Osteoblast (primary cell): ENCODE data around the gene MCCD1. TPM values are rescaled to one million over a fixed set of nuclear protein-coding genes. Genes with fewer than 3 reads are reported as not detected.
"Not testable (repeated sequence)": the region's sequence is repeated elsewhere in the genome, so short reads cannot be mapped to it uniquely, and the experiment has no call there.

ENCODE experiments used
- DNase-seq: peaks from one replicate; pipeline ENCODE4 v3.0.0; 2011; ENCODE audit warnings: low spot score, mixed read lengths; ENCODE audit not compliant: insufficient read length; ENCODE audit errors: missing footprints
- H2AFZ ChIP-seq: 2 replicates; pipeline ENCODE4 v1.6.0; 2011; ENCODE audit warnings: mild to moderate bottlenecking, low read length
- H3K27ac ChIP-seq: 2 replicates; pipeline ENCODE4 v1.5.1; 2011; ENCODE audit warnings: mild to moderate bottlenecking, low read depth, low read length, moderate library complexity
- H3K27me3 ChIP-seq: 2 replicates; pipeline ENCODE4 v1.6.0; 2012; ENCODE audit warnings: mild to moderate bottlenecking, control low read depth, inconsistent platforms, low read length, moderate library complexity; ENCODE audit not compliant: insufficient read depth
- H3K36me3 ChIP-seq: 2 replicates; pipeline ENCODE4 v1.5.1; 2011; ENCODE audit warnings: mild to moderate bottlenecking, low read length, control low read depth, moderate library complexity; ENCODE audit not compliant: insufficient read depth
- H3K4me1 ChIP-seq: 2 replicates; pipeline ENCODE4 v1.5.1; 2011; ENCODE audit warnings: mild to moderate bottlenecking, low read length, control low read depth, moderate library complexity; ENCODE audit not compliant: insufficient read depth
- H3K4me2 ChIP-seq: 2 replicates; pipeline ENCODE4 v1.6.0; 2011; ENCODE audit warnings: mild to moderate bottlenecking, low read length; ENCODE audit not compliant: insufficient read depth
- H3K4me3 ChIP-seq: fragments of 200-600 bp; sonication (generic); 3 replicates; pipeline ENCODE4 v1.5.1; 2012; ENCODE audit warnings: mild to moderate bottlenecking, low read length, inconsistent platforms; ENCODE audit not compliant: insufficient read depth
- H3K79me2 ChIP-seq: 2 replicates; pipeline ENCODE4 v1.6.0; 2012; ENCODE audit warnings: mild to moderate bottlenecking, low read length, control low read depth, inconsistent platforms; ENCODE audit not compliant: insufficient read depth
- H3K9me3 ChIP-seq: 2 replicates; pipeline ENCODE4 v1.5.1; 2011; ENCODE audit warnings: low read depth, low read length, control low read depth
- H4K20me1 ChIP-seq: 2 replicates; pipeline ENCODE4 v1.6.0; 2012; ENCODE audit warnings: mild to moderate bottlenecking, low read length, control low read depth; ENCODE audit not compliant: insufficient read depth
- CTCF ChIP-seq: IDR thresholded peaks from 2 replicates; pipeline ENCODE4 v1.5.1; 2011; ENCODE audit warnings: mild to moderate bottlenecking, low read depth, low read length, moderate library complexity; ENCODE audit errors: extremely low read depth
- total RNA-seq: library from RNA; depleted of rRNA; stranded (reverse); fragments of >200 nt; gene quantifications from 2 replicates; pipeline ENCODE4 v1.2.3, GENCODE V29; 2012

Gene MCCD1
- total RNA-seq, 1 donor, result not detected

- peaks cover 25% of the 10 kb centered on the region for H3K79me2 ChIP-seq
- H4K20me1 ChIP-seq, result no peaks in the 10 kb centered on the region
- TF ChIP-seq CTCF, result no peak
- H3K27ac ChIP-seq, result peak overlapping the region; percentile 87
- H3K4me2 ChIP-seq, result peak overlapping the region; percentile 95
- no peak overlapping the region for H2AFZ ChIP-seq
- peaks cover 20% of the 10 kb centered on the region for H3K4me1 ChIP-seq
- no peak for DNase-seq
- H3K4me3 ChIP-seq, result peak overlapping the region; percentile 75
- H3K27me3 ChIP-seq, result no peaks in the 10 kb centered on the region
- no peaks in the 10 kb centered on the region for H3K9me3 ChIP-seq
- H3K36me3 ChIP-seq, result peaks cover 20% of the 10 kb centered on the region
These were observed 19.7 kb downstream of the MCCD1 start for GRCh38 chr6:31548544-31548873.

- not testable (repeated sequence) for H3K27me3 ChIP-seq, H3K27ac ChIP-seq, H2AFZ ChIP-seq, H3K4me3 ChIP-seq, H3K9me3 ChIP-seq, H4K20me1 ChIP-seq, H3K4me2 ChIP-seq
- TF ChIP-seq CTCF, result peak; percentile 48
- H3K36me3 ChIP-seq, result peaks cover 24% of the 10 kb centered on the region
- peaks cover 29% of the 10 kb centered on the region for H3K79me2 ChIP-seq
- peak; percentile 84 for DNase-seq
- peaks cover 19% of the 10 kb centered on the region for H3K4me1 ChIP-seq
These were observed 22.6 kb downstream of the MCCD1 start for GRCh38 chr6:31551371-31551770.

GRCh38 chr6:31556307-31556706 lies 27.5 kb downstream of the MCCD1 start:
- Histone ChIP-seq H3K4me3 (no peak overlapping the region), H2AFZ (no peak overlapping the region), H3K36me3 (peaks cover 12% of the 10 kb centered on the region), H3K27ac (no peak overlapping the region), H3K4me2 (no peak overlapping the region), H3K27me3 (no peaks in the 10 kb centered on the region), H4K20me1 (no peaks in the 10 kb centered on the region), H3K9me3 (no peaks in the 10 kb centered on the region), H3K4me1 (peaks cover 25% of the 10 kb centered on the region), H3K79me2 (peaks cover 6% of the 10 kb centered on the region)
- TF ChIP-seq CTCF, result no peak
- DNase-seq, result no peak

- peaks cover 5% of the 10 kb centered on the region for H3K79me2 ChIP-seq
- H2AFZ ChIP-seq, result no peak overlapping the region
- no peak overlapping the region for H3K4me3 ChIP-seq
- no peak overlapping the region for H3K4me2 ChIP-seq
- no peaks in the 10 kb centered on the region for H3K9me3 ChIP-seq
- peaks cover 11% of the 10 kb centered on the region for H3K36me3 ChIP-seq
- DNase-seq, result no peak
- H4K20me1 ChIP-seq, result no peaks in the 10 kb centered on the region
- H3K4me1 ChIP-seq, result peaks cover 25% of the 10 kb centered on the region
- H3K27ac ChIP-seq, result no peak overlapping the region
- TF ChIP-seq CTCF, result no peak
- no peaks in the 10 kb centered on the region for H3K27me3 ChIP-seq
These were observed 28.9 kb downstream of the MCCD1 start for GRCh38 chr6:31557443-31558317.
